Endothelial cell of umbilical vein (primary cell): ENCODE results near the gene NDP.

Experiments
- GATA2 ChIP-seq: IDR thresholded peaks from 2 replicates; pipeline ENCODE4 v1.7.0; 2011; ENCODE audit warnings: low read depth, mild to moderate bottlenecking, moderate library complexity, mixed read lengths, low read length; ENCODE audit not compliant: insufficient read length, insufficient read depth
- POLR2A ChIP-seq: IDR thresholded peaks from 2 replicates; pipeline ENCODE4 v1.6.1; 2012; ENCODE audit warnings: low read depth, mild to moderate bottlenecking, control low read depth, low read length
- TF ChIP-seq, protein P1 (sequence below), 2 donors: IDR thresholded peaks; 1 replicate in 1 of 2; 2 replicates in 1 of 2; pipeline ENCODE4 v1.5.1; 2011; ENCODE audit warnings: low read length in 2 of 2, mild to moderate bottlenecking in 2 of 2, moderate library complexity in 2 of 2, control low read depth in 1 of 2, inconsistent platforms in 1 of 2, low read depth in 1 of 2; ENCODE audit not compliant: insufficient read depth in 1 of 2; ENCODE audit errors: extremely low read depth in 1 of 2

DNA sequence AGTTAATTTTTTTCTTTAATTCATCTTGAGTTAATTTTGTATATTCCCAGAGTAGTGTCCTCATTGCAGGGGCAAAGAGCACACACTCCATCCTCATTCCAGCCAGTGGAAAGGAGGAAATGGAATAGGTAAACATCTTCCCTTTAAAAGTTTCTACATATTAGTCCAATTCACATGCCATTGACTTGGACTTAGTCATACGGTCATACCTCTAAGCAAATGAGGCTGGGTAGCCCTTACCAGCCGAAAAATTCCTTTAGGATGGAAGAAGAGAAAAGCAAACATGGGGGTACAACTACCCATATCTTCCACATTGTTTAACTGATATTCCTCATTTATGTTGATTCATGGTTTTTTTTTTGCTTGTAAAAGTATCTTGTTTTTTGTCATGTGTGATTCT lies 37.4 kb upstream of the NDP start:
- TF ChIP-seq, protein P1, sequence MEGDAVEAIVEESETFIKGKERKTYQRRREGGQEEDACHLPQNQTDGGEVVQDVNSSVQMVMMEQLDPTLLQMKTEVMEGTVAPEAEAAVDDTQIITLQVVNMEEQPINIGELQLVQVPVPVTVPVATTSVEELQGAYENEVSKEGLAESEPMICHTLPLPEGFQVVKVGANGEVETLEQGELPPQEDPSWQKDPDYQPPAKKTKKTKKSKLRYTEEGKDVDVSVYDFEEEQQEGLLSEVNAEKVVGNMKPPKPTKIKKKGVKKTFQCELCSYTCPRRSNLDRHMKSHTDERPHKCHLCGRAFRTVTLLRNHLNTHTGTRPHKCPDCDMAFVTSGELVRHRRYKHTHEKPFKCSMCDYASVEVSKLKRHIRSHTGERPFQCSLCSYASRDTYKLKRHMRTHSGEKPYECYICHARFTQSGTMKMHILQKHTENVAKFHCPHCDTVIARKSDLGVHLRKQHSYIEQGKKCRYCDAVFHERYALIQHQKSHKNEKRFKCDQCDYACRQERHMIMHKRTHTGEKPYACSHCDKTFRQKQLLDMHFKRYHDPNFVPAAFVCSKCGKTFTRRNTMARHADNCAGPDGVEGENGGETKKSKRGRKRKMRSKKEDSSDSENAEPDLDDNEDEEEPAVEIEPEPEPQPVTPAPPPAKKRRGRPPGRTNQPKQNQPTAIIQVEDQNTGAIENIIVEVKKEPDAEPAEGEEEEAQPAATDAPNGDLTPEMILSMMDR (IDR thresholded peaks at IDR 0.05; ENCODE audit: extremely low read depth in 1 of 2, insufficient read depth in 1 of 2, low read depth in 1 of 2, low read length in 2 of 2): no peak
- TF ChIP-seq GATA2 (no peak), POLR2A (no peak)
